SU-DHL-6 (cell line): ENCODE measurements around the gene CCDC141.

Source experiments
- CTCF ChIP-seq: fragments of 200-600 bp; sonication (generic); IDR thresholded peaks from one replicate; pipeline ENCODE4 v1.5.1; 2017; ENCODE audit warnings: antibody characterized with exemption, mild to moderate bottlenecking, low read length, moderate library complexity; ENCODE audit not compliant: insufficient read depth, poor library complexity, severe bottlenecking
- EZH2phosphoT487 ChIP-seq: fragments of 200-600 bp; sonication (generic), shearing (Covaris generic); conservative IDR thresholded peaks from 2 replicates; pipeline ENCODE4 v1.6.1; 2018; ENCODE audit warnings: mild to moderate bottlenecking, antibody characterized with exemption, low read length, moderate library complexity, mixed read lengths

- TF ChIP-seq CTCF (no peak), EZH2phosphoT487 (no peak)
These were observed 18.1 kb downstream of the CCDC141 start for GRCh38 chr2:179031731-179032408.
